Stomach (tissue), 9 donors: ENCODE results near the gene RNASEH2A. TPM values are rescaled to one million over a fixed set of nuclear protein-coding genes. Genes with fewer than 3 reads are reported as not detected.

Source experiments
- DNase-seq, 2 donors: peaks; one replicate each; pipeline versions ENCODE4 v3.0.0 to v3.0.0-alpha.2; 2013 to 2019
- H3K27ac ChIP-seq, 5 donors: fragments of 200-600 bp in 4 of 5; sonication (generic) in 4 of 5; one replicate each; pipeline ENCODE4 v1.5.1; 2013 to 2019; ENCODE audit warnings: mild to moderate bottlenecking in 1 of 5, moderate library complexity in 1 of 5
- H3K27me3 ChIP-seq, 3 donors: fragments of 200-600 bp; sonication (generic); one replicate each; pipeline ENCODE4 v1.5.1; 2017 to 2019; ENCODE audit warnings: mixed run types in 1 of 3
- H3K36me3 ChIP-seq, 4 donors: fragments of 200-600 bp; sonication (generic); 1 replicate in 3 of 4; 2 replicates in 1 of 4; pipeline ENCODE4 v1.5.1; 2016 to 2019
- H3K4me1 ChIP-seq, 4 donors: fragments of 200-600 bp; sonication (generic); one replicate each; pipeline ENCODE4 v1.5.1; 2016 to 2019
- H3K4me3 ChIP-seq, 4 donors: fragments of 200-600 bp; sonication (generic) in 3 of 4; one replicate each; pipeline ENCODE4 v1.5.1; 2016 to 2019; ENCODE audit warnings: mild to moderate bottlenecking in 1 of 4
- H3K9me3 ChIP-seq, 4 donors: fragments of 200-600 bp; sonication (generic); one replicate each; pipeline ENCODE4 v1.5.1; 2016 to 2019
- EP300 ChIP-seq: sonication (generic); formaldehyde crosslinking; IDR thresholded peaks from one replicate; pipeline ENCODE4 v1.6.1; 2017; ENCODE audit warnings: antibody characterized with exemption
- POLR2A ChIP-seq, 4 donors: fragments of 450-650 bp; IDR thresholded peaks; one replicate each; pipeline ENCODE4 v1.6.1; 2016; ENCODE audit warnings: antibody characterized with exemption in 4 of 4, control low read depth in 2 of 4, mild to moderate bottlenecking in 1 of 4, moderate library complexity in 1 of 4
- POLR2AphosphoS5 ChIP-seq, 3 donors: sonication (generic); formaldehyde crosslinking; IDR thresholded peaks; one replicate each; pipeline ENCODE4 v1.6.1; 2016; ENCODE audit warnings: antibody characterized with exemption in 3 of 3
- WGBS, 5 donors: extraction: QIAGEN DNeasy Blood & Tissue Kit in 3 of 5; methylation state at CpG; one replicate each; pipeline versions ENCODE4 v1.1.5 to v1.1.7; 2013 to 2018; 5-methylcytosine and 5-hydroxymethylcytosine counted together
- intact Hi-C: fragments of 100-400 bp; cut with DNase I; formaldehyde crosslinking; loops from one replicate; pipeline ENCODE4 v1.15.1; 2023; ENCODE audit warnings: low total_unique reads
- polyA plus RNA-seq, 3 donors: library from polyadenylated mRNA; stranded (reverse); fragments of 200-250 nt; gene quantifications; one replicate each; pipeline ENCODE4 v1.2.3, GENCODE V29; 2013
- total RNA-seq, 5 donors: library from RNA; depleted of rRNA; stranded (reverse); fragments of >200 nt; gene quantifications; one replicate each; pipeline versions ENCODE4 v1.1.0 to v1.2.3, GENCODE V29; 2014 to 2016
- TF ChIP-seq, protein P1 (sequence below), 7 experiments: fragments of 450-650 bp in 4 of 7; fragments of 200-600 bp in 3 of 7; sonication (generic) in 3 of 7; IDR thresholded peaks; one replicate each; pipeline ENCODE4 v1.5.1; 2016 to 2019; ENCODE audit warnings: antibody characterized with exemption in 7 of 7, control low read depth in 2 of 7, mild to moderate bottlenecking in 1 of 7
- donor health status: healthy with polysubstance abuse.
- donor health status: Bipolar disorder and iron deficiency.
- donor health status: healthy.

The RNASEH2A gene
- total and polyA plus RNA-seq, 8 donors, result 0.45 to 36.2 (median 6.3) TPM

DNA sequence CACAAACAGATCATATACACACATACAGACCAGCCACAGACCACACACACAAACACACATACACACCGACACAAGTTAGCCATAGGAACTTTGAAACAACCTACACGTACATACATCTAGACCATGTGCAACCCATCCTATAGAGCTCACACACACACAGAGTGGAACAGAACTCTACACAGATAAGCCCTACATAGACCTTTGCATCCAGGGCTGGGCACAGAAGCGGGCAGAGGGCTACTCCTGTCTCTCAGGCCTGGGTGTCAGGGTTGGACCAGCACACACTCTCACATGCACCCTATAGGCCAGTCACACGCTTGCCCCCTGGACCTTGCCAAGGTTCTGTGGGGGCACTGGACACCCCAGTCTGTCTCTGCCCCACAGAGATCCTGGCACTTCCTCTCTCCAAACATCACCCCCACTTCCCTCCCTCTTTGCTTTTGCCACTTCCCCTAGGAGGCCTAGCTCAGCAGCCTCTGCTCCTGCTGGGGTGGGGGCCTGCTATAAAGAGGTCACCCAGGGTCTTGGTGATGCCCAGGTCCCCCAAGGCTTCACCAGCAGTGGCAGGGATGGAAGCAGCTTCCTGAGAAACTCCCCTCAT, 20.9 kb upstream of the RNASEH2A start:
- Histone ChIP-seq H3K27me3 (no peaks in the 10 kb centered on the region), H3K4me1 (peaks cover 76 to 88% (median 85%) of the 10 kb centered on the region in 4 donors), H3K36me3 (no peaks in the 10 kb centered on the region), H3K27ac (peak overlapping the region; percentile 92 to 100 (median 95)), H3K4me3 (no peak overlapping the region), H3K9me3 (no peaks in the 10 kb centered on the region)
- no peak for TF ChIP-seq POLR2AphosphoS5 (IDR thresholded peaks at IDR 0.05)
- TF ChIP-seq POLR2A (IDR thresholded peaks at IDR 0.05), result no peak
- no peak for TF ChIP-seq EP300
- TF ChIP-seq, protein P1, sequence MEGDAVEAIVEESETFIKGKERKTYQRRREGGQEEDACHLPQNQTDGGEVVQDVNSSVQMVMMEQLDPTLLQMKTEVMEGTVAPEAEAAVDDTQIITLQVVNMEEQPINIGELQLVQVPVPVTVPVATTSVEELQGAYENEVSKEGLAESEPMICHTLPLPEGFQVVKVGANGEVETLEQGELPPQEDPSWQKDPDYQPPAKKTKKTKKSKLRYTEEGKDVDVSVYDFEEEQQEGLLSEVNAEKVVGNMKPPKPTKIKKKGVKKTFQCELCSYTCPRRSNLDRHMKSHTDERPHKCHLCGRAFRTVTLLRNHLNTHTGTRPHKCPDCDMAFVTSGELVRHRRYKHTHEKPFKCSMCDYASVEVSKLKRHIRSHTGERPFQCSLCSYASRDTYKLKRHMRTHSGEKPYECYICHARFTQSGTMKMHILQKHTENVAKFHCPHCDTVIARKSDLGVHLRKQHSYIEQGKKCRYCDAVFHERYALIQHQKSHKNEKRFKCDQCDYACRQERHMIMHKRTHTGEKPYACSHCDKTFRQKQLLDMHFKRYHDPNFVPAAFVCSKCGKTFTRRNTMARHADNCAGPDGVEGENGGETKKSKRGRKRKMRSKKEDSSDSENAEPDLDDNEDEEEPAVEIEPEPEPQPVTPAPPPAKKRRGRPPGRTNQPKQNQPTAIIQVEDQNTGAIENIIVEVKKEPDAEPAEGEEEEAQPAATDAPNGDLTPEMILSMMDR (IDR thresholded peaks at IDR 0.05), result no peak
- WGBS, 5 donors, result 37 to 62% (median 43%) methylated on average over 4 of the region's 4 CpGs
- intact Hi-C loops, result no loop called here
- DNase-seq, result peak in 1 of 2 donors; percentile 53

DNA sequence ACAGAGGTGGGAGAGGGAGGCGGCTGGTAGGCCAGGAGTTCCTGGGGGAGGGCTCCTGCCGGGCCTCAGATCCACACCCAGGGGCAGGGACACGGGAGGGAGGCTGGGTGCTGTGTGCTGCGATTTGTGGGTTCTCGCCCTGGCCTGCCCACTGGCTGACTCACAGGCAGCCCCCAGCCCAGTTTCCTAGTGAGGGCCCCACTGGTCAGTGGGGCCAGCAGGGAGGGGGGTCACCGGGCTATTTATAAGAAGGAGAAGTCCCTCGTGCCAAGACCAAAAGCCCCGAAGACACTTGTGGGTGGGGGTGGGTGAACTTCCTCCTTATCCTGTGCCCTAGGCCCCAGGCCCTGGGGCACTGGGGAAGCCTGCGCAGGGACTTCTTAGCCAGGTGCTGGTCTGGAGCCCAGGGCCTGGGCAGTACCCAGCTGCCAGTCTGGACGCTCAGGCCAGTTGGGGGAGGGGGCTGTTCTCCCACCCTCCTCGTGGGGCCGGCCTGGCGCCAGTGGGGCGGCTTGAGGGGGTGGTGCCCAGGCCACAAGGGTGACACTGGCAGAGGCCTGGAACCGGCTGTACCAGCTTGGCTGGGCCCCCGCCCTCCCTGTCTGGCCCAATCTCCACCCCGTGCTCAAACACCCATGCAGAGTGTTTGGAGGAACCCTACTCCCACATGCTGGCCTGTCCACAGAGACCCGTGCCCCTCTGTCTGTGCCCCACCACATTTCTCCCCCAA, 20.1 kb upstream of the RNASEH2A start:
- peak; percentile 87 to 95 for DNase-seq
- H3K27ac ChIP-seq, result peak overlapping the region; percentile 92 to 100 (median 95)
- intact Hi-C loops, result no loop called here
- 18 to 44% (median 30%) methylated on average over 6 to 18 of the region's 18 CpGs for WGBS, 5 donors
- peak; percentile 69 to 84 (median 72) for TF ChIP-seq POLR2AphosphoS5 (IDR thresholded peaks at IDR 0.05)
- no peak for TF ChIP-seq POLR2A (IDR thresholded peaks at IDR 0.05)
- peak overlapping the region in 1 of 4 donors; percentile 13 for H3K4me3 ChIP-seq
- no peaks in the 10 kb centered on the region for H3K9me3 ChIP-seq
- H3K27me3 ChIP-seq, result no peaks in the 10 kb centered on the region
- H3K36me3 ChIP-seq, result no peaks in the 10 kb centered on the region
- peaks cover 81 to 91% (median 87%) of the 10 kb centered on the region in 4 donors for H3K4me1 ChIP-seq

DNA sequence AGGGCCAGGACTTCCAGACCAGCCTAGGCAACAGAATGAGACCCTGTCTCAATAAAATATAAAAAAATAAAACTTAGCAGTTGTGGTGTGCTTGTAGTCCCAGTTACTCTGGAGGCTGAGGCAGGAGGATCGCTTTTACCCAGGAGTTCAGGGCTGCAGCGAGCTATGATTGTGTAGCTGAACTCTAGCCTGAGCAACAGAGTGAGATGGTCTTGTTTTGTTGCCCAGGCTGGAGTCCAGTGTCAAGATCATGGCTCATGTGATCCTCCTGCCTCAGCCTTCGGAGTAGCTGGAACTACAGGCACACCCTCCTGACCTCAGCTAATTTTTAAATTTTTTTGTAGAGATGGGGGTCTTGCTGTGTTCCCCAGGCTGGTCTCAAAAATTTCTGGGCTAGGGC, 19.4 kb upstream of the RNASEH2A start:
- peak overlapping the region in 1 of 4 donors; percentile 13 for H3K4me3 ChIP-seq
- no peaks in the 10 kb centered on the region for H3K9me3 ChIP-seq
- peak in 1 of 2 donors; percentile 41 for DNase-seq
- no peaks in the 10 kb centered on the region for H3K36me3 ChIP-seq
- 52 to 67% (median 58%) methylated on average over 3 of the region's 3 CpGs for WGBS, 5 donors
- peak overlapping the region; percentile 92 to 100 (median 95) for H3K27ac ChIP-seq
- H3K27me3 ChIP-seq, result no peaks in the 10 kb centered on the region
- intact Hi-C loops, result no loop called here
- TF ChIP-seq POLR2AphosphoS5 (IDR thresholded peaks at IDR 0.05) (no peak), POLR2A (IDR thresholded peaks at IDR 0.05) (no peak)
- TF ChIP-seq, protein P1 (IDR thresholded peaks at IDR 0.05), result no peak
- peaks cover 80 to 88% (median 81%) of the 10 kb centered on the region in 4 donors for H3K4me1 ChIP-seq

DNA sequence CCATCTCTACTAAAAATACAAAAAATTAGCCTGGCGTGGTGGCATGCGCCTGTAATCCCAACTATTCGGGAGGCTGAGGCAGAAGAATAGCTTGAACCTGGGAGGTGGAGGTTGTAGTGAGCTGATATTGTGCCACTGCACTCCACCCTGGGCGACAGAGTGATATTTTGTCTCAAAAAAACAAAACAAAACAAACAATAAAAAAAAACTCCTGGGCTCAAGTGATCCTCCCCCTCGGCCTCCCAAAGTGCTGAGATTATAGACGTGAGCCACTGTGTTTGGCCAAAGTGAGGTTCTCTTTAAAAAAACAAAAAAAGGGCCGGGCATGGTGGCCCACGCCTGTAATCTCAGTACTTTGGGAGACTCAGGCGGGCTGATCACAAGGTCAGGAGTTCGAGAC, 18.9 kb upstream of the RNASEH2A start:
- Histone ChIP-seq H3K9me3 (no peaks in the 10 kb centered on the region), H3K4me1 (peaks cover 75 to 83% (median 77%) of the 10 kb centered on the region in 4 donors), H3K36me3 (no peaks in the 10 kb centered on the region), H3K4me3 (peak overlapping the region in 1 of 4 donors; percentile 89), H3K27me3 (no peaks in the 10 kb centered on the region), H3K27ac (peak overlapping the region; percentile 92 to 100 (median 95))
- 38 to 58% (median 44%) methylated on average over 10 of the region's 10 CpGs for WGBS, 5 donors
- TF ChIP-seq EP300 (no peak), POLR2AphosphoS5 (IDR thresholded peaks at IDR 0.05) (no peak), POLR2A (IDR thresholded peaks at IDR 0.05) (no peak)
- TF ChIP-seq, protein P1 (IDR thresholded peaks at IDR 0.05), result no peak
- no peak for DNase-seq
- intact Hi-C loops, result no loop called here
